ENCODE results near the gene COA8.
"Not testable (repeated sequence)": the region's sequence is repeated elsewhere in the genome, so short reads cannot be mapped to it uniquely, and the experiment has no call there.

Gene COA8, protein sequence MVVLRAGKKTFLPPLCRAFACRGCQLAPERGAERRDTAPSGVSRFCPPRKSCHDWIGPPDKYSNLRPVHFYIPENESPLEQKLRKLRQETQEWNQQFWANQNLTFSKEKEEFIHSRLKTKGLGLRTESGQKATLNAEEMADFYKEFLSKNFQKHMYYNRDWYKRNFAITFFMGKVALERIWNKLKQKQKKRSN

DNA sequence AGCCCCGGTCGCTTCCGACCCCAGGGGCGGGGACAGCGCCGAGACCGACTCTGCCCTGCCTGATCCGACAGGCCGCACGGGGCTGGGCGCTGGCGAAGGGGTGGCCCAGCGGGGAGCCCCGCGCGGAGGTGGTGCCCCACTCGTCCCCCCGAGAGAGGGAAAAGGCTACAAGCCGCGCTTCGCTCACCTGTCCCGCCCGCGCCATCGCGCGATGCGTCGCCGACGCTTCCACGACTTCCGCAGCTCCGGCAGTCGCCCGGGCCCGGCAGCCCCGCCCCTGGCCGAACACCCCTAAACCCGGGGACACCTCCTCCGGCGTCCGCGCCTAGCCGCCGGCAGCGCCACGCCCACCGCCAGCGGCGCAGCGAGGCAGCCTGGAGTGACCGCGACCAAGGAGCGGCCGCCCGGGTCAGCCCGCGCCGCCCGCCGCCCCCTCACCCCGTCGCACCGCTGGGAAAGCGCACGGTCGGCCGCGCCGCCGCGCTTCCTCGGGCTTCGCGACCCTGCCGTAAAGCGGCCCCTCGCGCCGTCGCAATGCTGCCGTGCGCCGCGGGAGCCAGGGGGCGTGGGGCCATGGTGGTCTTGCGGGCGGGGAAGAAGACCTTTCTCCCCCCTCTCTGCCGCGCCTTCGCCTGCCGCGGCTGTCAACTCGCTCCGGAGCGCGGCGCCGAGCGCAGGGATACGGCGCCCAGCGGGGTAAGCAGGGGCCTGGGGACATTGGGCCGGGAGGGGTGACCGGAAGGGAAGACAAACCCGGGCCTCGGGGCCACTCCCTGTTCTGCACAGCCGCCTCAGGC is at the start of gene COA8, which contains the start of gene BAG5:
COA8 (plus strand) TSS at position 532 of the 797 bp plus-strand sequence; CDS start at position 574, 42 bp downstream.
BAG5 (minus strand) TSS at position 229 of the 797 bp plus-strand sequence. CDS start 1,493 bp downstream, outside the sequence.
- DNase-seq = peak; percentile 76

GRCh38 chr14:103514596-103515421 is 48.0 kb upstream of the COA8 start:
- DNase-seq = no peak

DNA sequence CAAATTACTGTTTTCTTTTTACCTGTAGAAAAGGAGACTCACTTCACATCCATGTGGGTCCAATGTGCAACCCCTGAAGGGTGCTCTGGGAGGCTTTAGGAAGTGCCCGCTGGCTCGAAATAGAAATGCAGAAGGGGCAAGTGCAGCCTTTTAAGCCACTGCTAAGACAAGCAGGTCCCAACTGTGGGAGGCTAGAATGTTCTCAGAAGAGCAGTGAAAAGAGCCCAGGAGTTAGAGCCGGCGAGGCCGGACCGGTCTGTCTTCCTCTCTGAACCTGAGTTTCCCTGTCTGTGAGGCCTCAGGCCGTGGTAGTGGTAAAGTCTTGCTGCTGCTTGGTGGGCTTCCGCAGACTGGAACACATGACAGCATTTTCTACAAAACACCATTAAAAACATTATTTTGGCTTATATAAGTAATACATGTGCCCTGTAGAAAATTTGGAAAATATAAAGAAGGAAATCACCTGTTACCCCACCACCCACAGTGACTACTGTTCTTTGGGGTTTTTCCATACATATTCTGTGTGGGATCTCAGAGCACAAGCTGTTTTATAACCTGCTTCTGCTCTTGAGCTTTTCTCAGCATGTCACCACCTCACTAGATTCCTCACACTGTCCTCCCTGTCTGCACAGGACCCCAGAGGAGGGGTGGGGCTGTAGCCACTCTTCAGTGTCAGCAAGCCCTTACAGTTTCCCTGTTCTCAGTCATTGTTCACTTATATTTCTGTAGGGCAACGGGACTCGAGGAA is 46.2 kb upstream of the COA8 start:
- DNase-seq = no peak

DNA sequence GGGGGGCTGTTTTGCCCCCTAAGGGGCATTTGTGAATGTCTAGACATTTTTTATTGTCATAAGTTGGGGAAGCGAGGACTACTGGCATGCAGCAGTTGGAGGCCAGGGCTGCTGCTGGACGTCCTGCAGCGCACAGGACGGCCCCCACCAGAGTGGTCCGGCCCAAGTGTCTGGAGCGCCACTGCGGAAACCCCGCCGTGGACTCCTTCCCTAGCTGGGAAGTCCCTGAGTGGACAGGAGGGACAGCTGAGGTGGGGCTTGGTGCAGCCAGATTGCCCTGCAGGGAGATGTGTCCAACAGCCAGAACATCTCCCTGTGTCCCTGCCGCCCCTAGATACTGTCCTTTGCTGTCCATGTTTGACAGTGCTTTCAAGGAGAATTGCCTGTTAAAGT is 45.6 kb upstream of the COA8 start:
- no peak for DNase-seq

GRCh38 chr14:103517721-103518421 is 44.9 kb upstream of the COA8 start:
- no peak for DNase-seq

- peak; percentile 43 for DNase-seq
Observed at GRCh38 chr14:103518422-103519042, 44.2 kb upstream of the COA8 start.

DNA sequence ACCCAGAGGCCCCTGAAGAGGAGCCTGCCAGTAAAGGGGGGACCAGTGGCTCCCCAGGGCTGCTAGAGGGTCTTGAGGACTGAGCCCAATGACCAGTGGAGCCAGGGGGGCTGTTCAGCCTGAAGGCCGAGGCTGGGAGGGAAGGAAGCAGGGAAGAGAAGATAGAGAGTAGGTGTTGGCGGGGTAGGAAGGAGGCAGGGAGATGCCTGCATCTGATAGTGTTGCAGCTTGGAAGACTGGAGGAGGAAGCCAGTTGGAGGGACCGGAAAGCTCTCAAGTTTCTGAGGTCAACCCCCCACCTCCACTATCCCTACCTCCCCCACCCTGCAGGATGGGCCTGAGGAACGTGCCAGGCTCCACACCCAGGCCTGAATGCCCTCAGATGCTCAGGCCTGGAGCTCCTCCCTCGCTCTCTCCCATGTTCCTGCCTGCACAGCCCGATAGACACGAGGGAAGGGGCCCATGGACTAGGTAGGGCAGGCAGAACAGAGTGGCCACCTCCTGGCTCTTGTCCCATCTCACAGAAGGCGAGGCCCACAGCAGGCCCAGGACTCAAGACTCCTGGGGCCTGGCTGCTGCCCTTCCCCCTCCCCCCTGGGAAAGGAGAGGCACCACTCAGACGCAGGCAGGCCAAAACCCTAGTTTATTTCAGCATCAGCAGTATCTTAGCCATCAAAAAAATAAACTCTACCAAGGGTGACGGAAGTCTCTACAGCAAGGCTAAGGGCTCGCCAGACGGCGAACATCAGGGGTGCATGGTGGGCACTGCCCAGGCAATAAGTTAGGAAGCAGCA is 43.5 kb upstream of the COA8 start:
- DNase-seq = no peak

DNA sequence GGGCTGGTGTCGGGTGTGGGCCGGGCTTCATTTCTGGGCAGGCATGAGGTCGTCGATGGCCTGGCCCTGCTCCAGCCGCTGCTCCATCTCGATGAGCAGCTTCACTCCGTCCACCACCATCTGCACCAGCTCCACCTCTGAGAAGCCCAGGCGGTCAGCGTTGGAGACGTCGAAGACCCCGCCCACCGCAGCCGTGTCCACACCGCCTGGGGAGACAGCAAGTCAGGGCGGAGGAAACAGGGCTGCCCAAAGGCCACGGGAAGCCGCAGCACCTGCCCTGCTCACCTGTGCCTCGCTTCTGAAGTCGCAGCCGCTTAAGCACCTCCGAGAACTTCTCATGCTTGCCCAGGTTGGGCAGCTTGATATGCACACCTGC is 42.9 kb upstream of the COA8 start:
- DNase-seq = no peak

DNA sequence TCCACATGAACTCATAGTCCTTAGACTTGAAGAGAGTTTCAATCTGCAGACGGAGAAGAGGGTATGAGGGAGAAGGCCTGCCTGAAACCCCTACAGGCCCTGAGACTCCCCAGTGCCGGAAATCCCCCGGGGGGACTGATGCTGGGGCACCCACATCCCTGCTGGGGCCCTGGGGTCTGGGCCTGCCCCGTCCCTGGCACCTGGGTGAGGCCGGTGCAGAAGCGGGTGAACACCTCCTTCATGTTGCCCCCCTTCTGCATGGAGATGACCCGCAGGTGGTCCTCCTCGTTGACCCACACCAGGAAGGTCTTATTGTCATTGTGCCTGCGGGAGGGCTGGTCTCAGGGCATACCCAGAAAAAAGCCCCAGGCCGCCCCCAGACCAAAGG is 42.5 kb upstream of the COA8 start:
- DNase-seq = no peak

- peak; percentile 67 for DNase-seq
Observed at GRCh38 chr14:103520657-103521437, 41.9 kb upstream of the COA8 start.

GRCh38 chr14:103521438-103521950 is 41.3 kb upstream of the COA8 start:
- DNase-seq = peak; percentile 17

GRCh38 chr14:103521951-103522563 is 40.7 kb upstream of the COA8 start:
- DNase-seq = no peak

DNA sequence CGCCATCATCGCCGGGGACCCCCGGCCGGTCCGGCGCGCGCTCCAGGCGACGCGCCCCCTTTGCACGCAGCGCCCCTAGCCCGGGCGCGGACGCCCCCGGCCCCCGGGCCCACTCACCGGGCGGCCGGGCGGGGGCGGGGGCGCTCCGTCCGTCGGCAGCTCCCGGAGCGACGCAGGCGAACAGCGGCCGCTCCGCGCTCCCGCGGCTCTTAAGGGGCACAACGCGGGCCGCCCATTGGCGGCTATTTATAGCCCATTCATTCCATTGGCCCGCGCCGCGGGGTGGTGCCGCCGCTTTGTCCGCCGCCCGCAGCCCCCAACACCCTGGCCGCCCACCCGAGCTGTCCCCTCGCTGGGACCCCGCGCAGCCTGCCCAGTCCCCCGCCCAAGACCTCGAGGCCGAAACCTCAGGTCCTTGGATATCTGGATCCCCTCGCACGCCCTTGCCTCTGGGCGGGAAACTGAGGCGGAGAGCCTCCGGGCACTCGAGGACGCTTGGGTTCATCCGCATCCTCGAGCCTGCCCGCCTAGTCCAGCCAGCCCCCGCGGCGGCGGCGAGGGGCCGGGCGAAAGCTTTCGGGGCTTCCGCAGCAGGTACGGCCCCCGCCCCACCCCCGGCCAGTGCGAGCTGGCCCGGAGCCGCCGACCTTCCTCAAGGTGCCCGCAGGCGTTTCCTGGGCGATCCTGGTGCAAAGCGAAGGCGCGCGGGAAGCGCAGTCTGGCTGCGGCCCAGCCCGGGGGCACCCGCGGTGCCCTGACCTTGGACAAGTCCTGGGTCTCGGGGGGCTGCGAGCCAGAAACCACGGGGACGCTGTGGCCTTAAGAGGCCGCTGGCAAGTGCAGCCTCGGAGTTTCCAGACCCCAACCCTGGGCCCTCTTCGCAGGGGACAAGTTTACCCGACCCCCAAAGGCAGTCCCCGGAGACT is 39.8 kb upstream of the COA8 start, which contains the start of gene CKB:
CKB (minus strand) TSS at position 182 of the 926 bp plus-strand sequence. CDS start 337 bp downstream, outside the sequence.
- DNase-seq = peak; percentile 79

DNA sequence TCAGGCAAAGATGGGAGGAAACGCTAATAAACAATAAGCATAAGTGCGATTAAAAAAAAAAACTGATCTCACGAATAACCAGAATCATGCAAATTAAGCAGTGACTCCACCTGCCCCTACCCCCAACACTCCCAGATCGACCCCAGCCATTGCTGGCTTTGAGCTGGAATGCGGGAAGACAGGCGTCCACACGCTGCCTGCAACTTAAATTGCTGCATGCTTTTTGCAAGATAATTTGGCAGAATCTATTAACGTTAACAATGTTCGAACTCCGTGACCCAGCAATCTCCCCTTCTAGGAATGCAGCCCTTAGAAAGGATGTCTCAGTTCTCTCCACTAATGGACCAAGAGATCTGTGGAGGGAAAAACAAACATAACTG is 39.2 kb upstream of the COA8 start:
- no peak for DNase-seq

- DNase-seq = no peak
Observed at GRCh38 chr14:103524002-103524935, 38.5 kb upstream of the COA8 start.

GRCh38 chr14:103525430-103526246 is 37.1 kb upstream of the COA8 start:
- DNase-seq = not testable (repeated sequence)

All from NCI-H1436 (cell line).